ENCODE measurements around the gene TAF1L. TPM values are rescaled to one million over a fixed set of nuclear protein-coding genes. Genes with fewer than 3 reads are reported as not detected.

The TAF1L gene
- total and polyA plus RNA-seq, 4 donors = not detected

- H3K9ac ChIP-seq (ENCODE audit: low read depth in 1 of 2, low read length in 2 of 2) = no peak overlapping the region
- H3K4me1 ChIP-seq (ENCODE audit: control insufficient read depth in 4 of 4, insufficient read depth in 4 of 4, low read length in 3 of 4) = no peaks in the 10 kb centered on the region
- H3K36me3 ChIP-seq (ENCODE audit: control insufficient read depth in 4 of 4, insufficient read depth in 3 of 4, low read depth in 1 of 4, low read length in 3 of 4) = no peaks in the 10 kb centered on the region
- DNase-seq (ENCODE audit: low spot score) = no peak
- no peak overlapping the region for H3K4me3 ChIP-seq (ENCODE audit: low read depth in 1 of 3, low read length in 3 of 3)
- 69% methylated on average over 2 of the region's 2 CpGs for WGBS
- H3K9me3 ChIP-seq (ENCODE audit: control insufficient read depth in 4 of 4, low read length in 3 of 4) = no peaks in the 10 kb centered on the region
- no peak overlapping the region for H3K27ac ChIP-seq (ENCODE audit: low read depth in 1 of 2, low read length in 2 of 2)
- TF ChIP-seq NR2F2 (IDR thresholded peaks at IDR 0.05) (no peak), JUND (IDR thresholded peaks at IDR 0.05) (no peak), EGR1 (IDR thresholded peaks at IDR 0.05; ENCODE audit: low read depth in 2 of 2) (no peak), YY1 (IDR thresholded peaks at IDR 0.05) (no peak), RAD21 (IDR thresholded peaks at IDR 0.05) (no peak), RXRA (IDR thresholded peaks at IDR 0.05) (no peak), ATF3 (IDR thresholded peaks at IDR 0.05) (no peak), HNF4A (conservative IDR thresholded peaks at IDR 0.05) (no peak), MAX (IDR thresholded peaks at IDR 0.05) (no peak), FOXA1 (IDR thresholded peaks at IDR 0.05) (no peak), FOXA2 (IDR thresholded peaks at IDR 0.05) (no peak), GABPA (IDR thresholded peaks at IDR 0.05 in 1 of 2, conservative IDR thresholded peaks at IDR 0.05 in 1 of 2) (no peak), HNF4G (IDR thresholded peaks at IDR 0.05) (no peak), TAF1 (conservative IDR thresholded peaks at IDR 0.05) (no peak), SP1 (IDR thresholded peaks at IDR 0.05) (no peak), CTCF (IDR thresholded peaks at IDR 0.05; ENCODE audit: low read depth, low read length, missing input control) (no peak)
- TF ChIP-seq, protein P1, sequence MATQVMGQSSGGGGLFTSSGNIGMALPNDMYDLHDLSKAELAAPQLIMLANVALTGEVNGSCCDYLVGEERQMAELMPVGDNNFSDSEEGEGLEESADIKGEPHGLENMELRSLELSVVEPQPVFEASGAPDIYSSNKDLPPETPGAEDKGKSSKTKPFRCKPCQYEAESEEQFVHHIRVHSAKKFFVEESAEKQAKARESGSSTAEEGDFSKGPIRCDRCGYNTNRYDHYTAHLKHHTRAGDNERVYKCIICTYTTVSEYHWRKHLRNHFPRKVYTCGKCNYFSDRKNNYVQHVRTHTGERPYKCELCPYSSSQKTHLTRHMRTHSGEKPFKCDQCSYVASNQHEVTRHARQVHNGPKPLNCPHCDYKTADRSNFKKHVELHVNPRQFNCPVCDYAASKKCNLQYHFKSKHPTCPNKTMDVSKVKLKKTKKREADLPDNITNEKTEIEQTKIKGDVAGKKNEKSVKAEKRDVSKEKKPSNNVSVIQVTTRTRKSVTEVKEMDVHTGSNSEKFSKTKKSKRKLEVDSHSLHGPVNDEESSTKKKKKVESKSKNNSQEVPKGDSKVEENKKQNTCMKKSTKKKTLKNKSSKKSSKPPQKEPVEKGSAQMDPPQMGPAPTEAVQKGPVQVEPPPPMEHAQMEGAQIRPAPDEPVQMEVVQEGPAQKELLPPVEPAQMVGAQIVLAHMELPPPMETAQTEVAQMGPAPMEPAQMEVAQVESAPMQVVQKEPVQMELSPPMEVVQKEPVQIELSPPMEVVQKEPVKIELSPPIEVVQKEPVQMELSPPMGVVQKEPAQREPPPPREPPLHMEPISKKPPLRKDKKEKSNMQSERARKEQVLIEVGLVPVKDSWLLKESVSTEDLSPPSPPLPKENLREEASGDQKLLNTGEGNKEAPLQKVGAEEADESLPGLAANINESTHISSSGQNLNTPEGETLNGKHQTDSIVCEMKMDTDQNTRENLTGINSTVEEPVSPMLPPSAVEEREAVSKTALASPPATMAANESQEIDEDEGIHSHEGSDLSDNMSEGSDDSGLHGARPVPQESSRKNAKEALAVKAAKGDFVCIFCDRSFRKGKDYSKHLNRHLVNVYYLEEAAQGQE (IDR thresholded peaks at IDR 0.05) = no peak
- TF ChIP-seq, protein P2, sequence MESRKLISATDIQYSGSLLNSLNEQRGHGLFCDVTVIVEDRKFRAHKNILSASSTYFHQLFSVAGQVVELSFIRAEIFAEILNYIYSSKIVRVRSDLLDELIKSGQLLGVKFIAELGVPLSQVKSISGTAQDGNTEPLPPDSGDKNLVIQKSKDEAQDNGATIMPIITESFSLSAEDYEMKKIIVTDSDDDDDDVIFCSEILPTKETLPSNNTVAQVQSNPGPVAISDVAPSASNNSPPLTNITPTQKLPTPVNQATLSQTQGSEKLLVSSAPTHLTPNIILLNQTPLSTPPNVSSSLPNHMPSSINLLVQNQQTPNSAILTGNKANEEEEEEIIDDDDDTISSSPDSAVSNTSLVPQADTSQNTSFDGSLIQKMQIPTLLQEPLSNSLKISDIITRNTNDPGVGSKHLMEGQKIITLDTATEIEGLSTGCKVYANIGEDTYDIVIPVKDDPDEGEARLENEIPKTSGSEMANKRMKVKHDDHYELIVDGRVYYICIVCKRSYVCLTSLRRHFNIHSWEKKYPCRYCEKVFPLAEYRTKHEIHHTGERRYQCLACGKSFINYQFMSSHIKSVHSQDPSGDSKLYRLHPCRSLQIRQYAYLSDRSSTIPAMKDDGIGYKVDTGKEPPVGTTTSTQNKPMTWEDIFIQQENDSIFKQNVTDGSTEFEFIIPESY (IDR thresholded peaks at IDR 0.05) = no peak
- peaks cover 0 to 6% (median 0%) of the 10 kb centered on the region in 4 donors for H3K27me3 ChIP-seq (ENCODE audit: control insufficient read depth in 4 of 4, insufficient read depth in 4 of 4, low read length in 3 of 4)
These were observed 10.1 kb downstream of the TAF1L start for GRCh38 chr9:32625320-32625719.
